LNCaP clone FGC (cell line): ENCODE data around the gene HSPA12A.

ENCODE experiments used
- DNase-seq: peaks from one replicate; pipeline ENCODE4 v3.0.0-alpha.2; 2011; ENCODE audit warnings: low read depth
- H3K4me3 ChIP-seq: 2 replicates; pipeline ENCODE4 v1.5.1; 2011; ENCODE audit warnings: mild to moderate bottlenecking, low read depth, low read length, control low read depth
- TF ChIP-seq, protein P1 (sequence below): IDR thresholded peaks from 2 replicates; pipeline ENCODE4 v1.5.1; 2012; ENCODE audit warnings: mild to moderate bottlenecking; ENCODE audit not compliant: control insufficient read depth, insufficient read depth; ENCODE audit errors: extremely low read depth

HSPA12A gene

DNA sequence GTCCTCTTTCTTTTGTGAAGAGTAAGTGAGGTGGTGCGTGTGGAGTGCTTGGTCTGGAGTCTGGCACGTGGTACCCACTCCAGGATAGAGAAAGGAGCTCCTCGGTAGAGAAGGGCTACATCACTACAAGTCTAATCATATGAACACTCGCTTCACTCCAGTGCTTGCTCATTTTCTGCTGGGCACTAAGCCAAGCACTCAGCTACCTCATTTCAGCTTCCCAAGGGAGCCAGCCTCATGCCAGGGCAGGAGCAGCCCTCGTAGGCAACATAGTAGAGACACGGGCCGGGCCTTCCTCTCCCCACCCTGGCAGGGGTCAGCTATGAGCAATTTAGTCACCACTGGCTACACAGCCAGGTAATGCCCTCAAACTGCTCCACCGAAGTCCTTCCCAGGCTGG, 11.4 kb upstream of the HSPA12A start:
- no peak for DNase-seq
- no peak overlapping the region for H3K4me3 ChIP-seq
- TF ChIP-seq, protein P1, sequence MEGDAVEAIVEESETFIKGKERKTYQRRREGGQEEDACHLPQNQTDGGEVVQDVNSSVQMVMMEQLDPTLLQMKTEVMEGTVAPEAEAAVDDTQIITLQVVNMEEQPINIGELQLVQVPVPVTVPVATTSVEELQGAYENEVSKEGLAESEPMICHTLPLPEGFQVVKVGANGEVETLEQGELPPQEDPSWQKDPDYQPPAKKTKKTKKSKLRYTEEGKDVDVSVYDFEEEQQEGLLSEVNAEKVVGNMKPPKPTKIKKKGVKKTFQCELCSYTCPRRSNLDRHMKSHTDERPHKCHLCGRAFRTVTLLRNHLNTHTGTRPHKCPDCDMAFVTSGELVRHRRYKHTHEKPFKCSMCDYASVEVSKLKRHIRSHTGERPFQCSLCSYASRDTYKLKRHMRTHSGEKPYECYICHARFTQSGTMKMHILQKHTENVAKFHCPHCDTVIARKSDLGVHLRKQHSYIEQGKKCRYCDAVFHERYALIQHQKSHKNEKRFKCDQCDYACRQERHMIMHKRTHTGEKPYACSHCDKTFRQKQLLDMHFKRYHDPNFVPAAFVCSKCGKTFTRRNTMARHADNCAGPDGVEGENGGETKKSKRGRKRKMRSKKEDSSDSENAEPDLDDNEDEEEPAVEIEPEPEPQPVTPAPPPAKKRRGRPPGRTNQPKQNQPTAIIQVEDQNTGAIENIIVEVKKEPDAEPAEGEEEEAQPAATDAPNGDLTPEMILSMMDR, result no peak

DNA sequence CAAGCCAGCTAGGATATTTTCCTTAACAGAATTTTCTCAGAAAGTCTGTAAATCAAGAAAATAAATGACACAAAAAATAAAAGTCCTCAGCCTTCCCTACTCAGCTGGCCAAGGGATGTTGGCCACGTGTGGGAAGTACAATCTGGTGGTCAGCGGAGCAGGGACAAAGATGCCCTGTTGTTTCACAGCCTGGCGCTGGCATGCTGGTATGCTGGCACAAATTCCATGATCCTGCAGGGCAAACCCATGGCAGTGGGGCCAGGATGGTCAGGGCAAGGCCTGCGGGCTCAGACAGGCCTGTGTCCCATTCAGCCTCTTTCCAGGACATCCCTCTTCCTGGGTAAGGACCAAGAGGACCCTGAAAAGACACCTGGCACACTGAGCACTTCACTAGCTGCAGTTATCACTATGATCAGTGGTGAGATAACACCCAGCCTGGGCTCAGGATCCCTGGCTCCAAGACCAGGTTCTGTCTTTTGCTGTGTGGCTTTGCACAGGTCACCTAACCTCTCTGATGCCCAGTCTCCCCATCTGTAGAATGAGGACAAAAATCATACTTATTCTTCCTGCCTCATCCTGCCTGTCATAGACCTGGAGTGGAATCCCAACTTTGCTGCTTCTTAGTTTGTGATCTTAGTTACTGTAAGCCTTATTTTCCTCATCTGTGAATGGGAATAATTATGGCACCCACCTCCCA, 10.8 kb upstream of the HSPA12A start:
- TF ChIP-seq, protein P1, result no peak
- no peak for DNase-seq
- H3K4me3 ChIP-seq, result no peak overlapping the region

DNA sequence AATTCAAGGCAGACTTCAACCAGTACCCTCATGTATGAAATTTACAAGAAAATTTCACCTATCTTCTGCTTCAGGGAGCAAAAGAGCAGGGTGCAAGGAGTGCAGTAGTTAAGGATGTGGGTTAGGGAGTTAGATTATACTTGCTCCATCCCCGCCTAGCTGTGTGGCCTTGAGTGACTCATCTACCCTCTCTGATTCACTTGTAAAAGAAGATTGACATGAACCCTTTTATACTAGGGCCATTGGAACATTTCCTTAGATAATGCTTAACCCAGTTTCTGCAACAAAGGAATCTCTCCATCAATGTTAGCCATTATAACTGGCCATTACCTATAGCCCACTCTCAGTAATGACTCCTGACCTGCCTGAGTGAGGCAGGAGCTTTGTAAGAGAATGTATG, 10.2 kb upstream of the HSPA12A start:
- TF ChIP-seq, protein P1, result no peak
- no peak for DNase-seq
- no peak overlapping the region for H3K4me3 ChIP-seq

DNA sequence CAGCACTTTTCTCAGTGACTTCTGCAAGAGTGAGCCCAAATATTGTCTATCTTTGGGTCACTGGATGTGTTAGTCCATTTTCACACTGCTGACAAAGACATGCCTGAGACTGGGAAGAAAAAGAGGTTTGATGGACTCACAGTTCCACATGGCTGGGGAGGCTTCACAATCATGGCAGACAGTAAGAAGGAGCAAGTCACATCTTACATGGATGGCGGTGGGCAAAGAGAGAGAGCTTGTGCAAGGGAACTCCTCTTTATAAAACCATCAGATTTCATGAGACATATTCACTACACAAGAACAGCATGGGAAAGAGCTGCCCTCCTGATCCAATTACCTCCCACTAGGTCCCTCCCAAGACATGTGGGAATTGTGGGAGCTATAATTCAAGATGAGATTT, 6.1 kb upstream of the HSPA12A start:
- H3K4me3 ChIP-seq, result no peak overlapping the region
- no peak for DNase-seq
- TF ChIP-seq, protein P1, result no peak

DNA sequence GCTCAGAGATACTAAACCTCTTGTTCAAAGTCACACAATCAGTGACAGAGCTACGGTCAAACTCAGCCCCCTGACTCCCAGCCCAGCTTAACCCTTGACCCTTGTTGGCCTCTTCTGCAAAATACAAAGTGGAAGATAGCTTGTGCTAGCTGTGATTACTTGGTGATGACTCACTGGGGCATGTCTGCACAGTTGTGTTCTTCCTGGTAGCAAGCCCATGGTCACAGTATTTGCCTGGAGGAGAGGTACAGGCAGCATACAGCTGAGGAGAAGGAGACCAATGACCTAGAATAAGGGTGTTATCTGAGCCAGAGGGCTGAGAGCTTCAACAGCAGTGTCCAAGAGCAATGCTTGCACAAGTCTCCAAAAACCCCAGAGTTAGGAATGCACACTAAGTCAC, 5.7 kb upstream of the HSPA12A start:
- H3K4me3 ChIP-seq, result no peak overlapping the region
- no peak for DNase-seq
- TF ChIP-seq, protein P1, result no peak

DNA sequence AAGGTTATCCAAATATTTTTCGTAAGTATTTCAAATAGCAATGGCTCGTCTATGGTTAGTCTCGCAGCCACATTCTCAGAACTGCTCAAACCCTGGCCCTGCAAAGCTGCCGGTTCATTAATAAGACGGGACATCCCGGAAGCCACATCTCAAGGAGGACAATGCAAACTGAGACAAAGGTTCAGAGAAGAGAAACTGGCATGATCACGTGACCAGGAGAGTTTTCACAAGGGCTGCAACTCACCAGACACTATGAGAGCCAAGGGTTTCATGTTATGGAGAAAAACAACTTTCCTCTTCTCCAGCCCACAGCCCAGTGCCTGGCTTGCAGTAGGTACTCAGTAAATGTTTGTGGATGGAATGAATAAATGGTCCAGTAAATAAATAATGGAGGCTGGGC, 5.0 kb upstream of the HSPA12A start:
- no peak for DNase-seq
- TF ChIP-seq, protein P1, result no peak

DNA sequence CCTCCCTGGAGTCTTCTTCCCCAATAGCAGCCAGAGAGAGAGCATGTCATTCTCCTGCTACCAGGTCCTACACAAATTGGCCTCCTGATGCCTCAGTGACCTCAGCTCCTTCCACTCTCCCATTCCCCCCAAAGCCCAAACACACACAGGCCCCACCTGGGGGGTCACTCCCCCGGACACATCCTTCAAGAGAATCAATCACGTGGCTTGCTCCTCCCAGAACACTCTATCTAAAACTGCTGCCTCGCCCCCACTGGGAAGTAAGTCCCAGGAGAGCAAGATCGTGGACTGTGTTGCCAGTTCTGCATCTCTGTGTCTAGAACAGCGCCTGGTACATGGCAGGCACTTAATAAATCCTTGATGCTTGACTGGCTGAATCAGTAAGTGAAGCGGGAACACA, 2.5 kb upstream of the HSPA12A start:
- TF ChIP-seq, protein P1, result no peak
- H3K4me3 ChIP-seq, result no peak overlapping the region
- no peak for DNase-seq

More for the DNA sequence above, 5.0 kb upstream of the HSPA12A start:
- no peak overlapping the region for H3K4me3 ChIP-seq
